Measurements from ENCODE around the gene VPS9D1. TPM values are rescaled to one million over a fixed set of nuclear protein-coding genes. Genes with fewer than 3 reads are reported as not detected.
A peak's percentile ranks its signal among the peaks of the same experiment; 100 is the strongest.
"Not testable (repeated sequence)": the region's sequence is repeated elsewhere in the genome, so short reads cannot be mapped to it uniquely, and the experiment has no call there.

The VPS9D1 gene
- total RNA-seq, 1 donor from 2014 or later: 11.4 TPM

- H3K4me3 ChIP-seq (ENCODE audit: low read depth, low read length): peak within 1 kb of the TSS; percentile 89
- no peak for TF ChIP-seq CTCF (conservative IDR thresholded peaks at IDR 0.05; ENCODE audit: low read depth, low read length)
- no peak for DNase-seq (ENCODE audit: low read depth)
Observed at GRCh38 chr16:89686520-89687091, 34.1 kb downstream of the VPS9D1 start, which contains the start of gene CDK10. Gene CDK10 (plus strand): TSS chr16:89686689. CDS start chr16:89686711, 22 bp downstream.

- no peak for DNase-seq (ENCODE audit: low read depth)
- no peak for TF ChIP-seq CTCF (conservative IDR thresholded peaks at IDR 0.05; ENCODE audit: low read depth, low read length)
- H3K4me3 ChIP-seq (ENCODE audit: low read depth, low read length): peak overlapping the region; percentile 89
Observed at GRCh38 chr16:89685916-89686315, 34.8 kb downstream of the VPS9D1 start.

GRCh38 chr16:89678258-89678657, 42.4 kb downstream of the VPS9D1 start:
- H3K4me3 ChIP-seq (ENCODE audit: low read depth, low read length): no peak overlapping the region
- no peak for DNase-seq (ENCODE audit: low read depth)
- TF ChIP-seq CTCF (conservative IDR thresholded peaks at IDR 0.05; ENCODE audit: low read depth, low read length): no peak

GRCh38 chr16:89672177-89672941, 48.3 kb downstream of the VPS9D1 start:
- no peak overlapping the region for H3K4me3 ChIP-seq (ENCODE audit: low read depth, low read length)
- no peak for DNase-seq (ENCODE audit: low read depth)
- TF ChIP-seq CTCF (conservative IDR thresholded peaks at IDR 0.05; ENCODE audit: low read depth, low read length): no peak

GRCh38 chr16:89671565-89671964, 49.1 kb downstream of the VPS9D1 start:
- not testable (repeated sequence) for DNase-seq (ENCODE audit: low read depth)

GRCh38 chr16:89670496-89671431, 49.9 kb downstream of the VPS9D1 start:
- DNase-seq (ENCODE audit: low read depth): no peak

More at GRCh38 chr16:89671565-89671964, 49.1 kb downstream of the VPS9D1 start:
- H3K4me3 ChIP-seq (ENCODE audit: low read depth, low read length): not testable (repeated sequence)

More at GRCh38 chr16:89670496-89671431, 49.9 kb downstream of the VPS9D1 start:
- TF ChIP-seq CTCF (conservative IDR thresholded peaks at IDR 0.05; ENCODE audit: low read depth, low read length): no peak
- H3K4me3 ChIP-seq (ENCODE audit: low read depth, low read length): no peak overlapping the region
